ENCODE data around the gene SLCO2B1. TPM values are rescaled to one million over a fixed set of nuclear protein-coding genes. Genes with fewer than 3 reads are reported as not detected.

SLCO2B1 gene
- total and polyA plus RNA-seq, 2 experiments from 2014 or later = not detected

GRCh38 chr11:75152090-75152489 lies 1.2 kb downstream of the SLCO2B1 start:
- peaks cover 33% of the 10 kb centered on the region for H3K27me3 ChIP-seq (replicated peaks; ENCODE audit: insufficient read depth)
- no peak overlapping the region for H3K4me3 ChIP-seq
- H3K4me2 ChIP-seq (ENCODE audit: unreplicated experiment) = no peak overlapping the region
- no peak for DNase-seq
- H3K79me2 ChIP-seq (ENCODE audit: insufficient read depth) = no peaks in the 10 kb centered on the region
- no peaks in the 10 kb centered on the region for H4K20me1 ChIP-seq (ENCODE audit: insufficient read depth)
- no peaks in the 10 kb centered on the region for H3K9me3 ChIP-seq (ENCODE audit: low read depth)
- no peaks in the 10 kb centered on the region for H3K4me1 ChIP-seq (ENCODE audit: insufficient read depth)
- H3K9ac ChIP-seq = no peak overlapping the region
- no peaks in the 10 kb centered on the region for H3F3A ChIP-seq (ENCODE audit: insufficient read depth)
- H2AFZ ChIP-seq = no peak overlapping the region
- in situ Hi-C loops (cut with MboI) = no loop called here
- no peaks in the 10 kb centered on the region for H3K36me3 ChIP-seq (ENCODE audit: low read depth)
- 45 to 49% methylated on average over 6 of the region's 6 CpGs for WGBS, 2 experiments (ENCODE audit: low coverage in 1 of 2, low lambda C conversion rate in 2 of 2, missing lambda C conversion rate in 2 of 2)
- no peaks in the 10 kb centered on the region for H3K9me2 ChIP-seq (ENCODE audit: insufficient read depth)
- H3K27ac ChIP-seq = no peak overlapping the region
- no peak for TF ChIP-seq EZH2phosphoT487 (IDR thresholded peaks at IDR 0.05; ENCODE audit: insufficient read depth, low read depth)
- TF ChIP-seq EZH2 (IDR thresholded peaks at IDR 0.05; ENCODE audit: insufficient read depth, poor library complexity, severe bottlenecking) = no peak

DNA sequence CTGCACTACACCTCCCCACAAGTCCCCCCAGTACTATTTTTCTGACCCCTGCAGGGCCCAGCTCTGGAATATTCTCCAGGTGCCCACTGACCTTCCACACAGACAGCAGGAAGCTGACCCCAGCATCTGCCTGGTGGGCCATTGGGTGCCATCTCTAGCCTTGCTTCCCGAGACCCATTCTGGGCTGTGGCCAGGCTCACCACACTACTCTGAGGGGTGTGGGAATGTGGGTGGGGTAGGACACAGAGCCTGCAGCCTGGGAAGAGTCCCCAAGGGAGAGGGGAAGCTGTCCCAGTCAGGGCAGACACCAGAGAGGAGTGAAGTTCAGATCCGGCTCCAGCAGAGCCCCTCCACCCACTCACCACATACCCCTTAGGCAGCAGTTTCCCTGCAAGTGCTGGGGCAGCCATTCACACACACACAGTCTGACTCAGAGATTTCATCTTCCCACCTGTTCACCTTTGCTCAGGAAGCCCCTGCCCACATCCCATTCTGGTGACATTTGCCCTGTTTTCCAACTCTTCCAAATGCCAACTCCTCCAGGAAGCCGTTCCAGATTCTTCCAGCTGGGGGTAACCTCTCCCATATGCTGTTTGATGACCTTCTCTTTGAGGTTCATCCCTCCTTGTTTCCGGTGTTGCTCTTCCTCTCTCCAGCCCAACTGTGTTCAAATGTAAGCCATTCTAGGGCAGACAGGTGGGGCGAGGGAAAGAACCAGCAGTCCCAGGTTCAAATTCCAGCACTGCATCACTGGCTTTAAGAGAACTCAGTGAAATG lies 1.9 kb downstream of the SLCO2B1 start:
- no peaks in the 10 kb centered on the region for H3K4me1 ChIP-seq (ENCODE audit: insufficient read depth)
- in situ Hi-C loops (cut with MboI) = no loop called here
- TF ChIP-seq EZH2 (IDR thresholded peaks at IDR 0.05; ENCODE audit: insufficient read depth, poor library complexity, severe bottlenecking) (no peak), EZH2phosphoT487 (IDR thresholded peaks at IDR 0.05; ENCODE audit: insufficient read depth, low read depth) (no peak)
- 41 to 43% methylated on average over 5 of the region's 5 CpGs for WGBS, 2 experiments (ENCODE audit: low coverage in 1 of 2, low lambda C conversion rate in 2 of 2, missing lambda C conversion rate in 2 of 2)
- H3K9me2 ChIP-seq (ENCODE audit: insufficient read depth) = no peaks in the 10 kb centered on the region
- no peak overlapping the region for H3K27ac ChIP-seq
- H3K4me2 ChIP-seq (ENCODE audit: unreplicated experiment) = no peak overlapping the region
- no peaks in the 10 kb centered on the region for H3K9me3 ChIP-seq (ENCODE audit: low read depth)
- H2AFZ ChIP-seq = no peak overlapping the region
- no peak for DNase-seq
- no peak overlapping the region for H3K4me3 ChIP-seq
- no peaks in the 10 kb centered on the region for H3K79me2 ChIP-seq (ENCODE audit: insufficient read depth)
- H3K9ac ChIP-seq = no peak overlapping the region
- no peaks in the 10 kb centered on the region for H3F3A ChIP-seq (ENCODE audit: insufficient read depth)
- no peaks in the 10 kb centered on the region for H4K20me1 ChIP-seq (ENCODE audit: insufficient read depth)
- peaks cover 33% of the 10 kb centered on the region for H3K27me3 ChIP-seq (replicated peaks; ENCODE audit: insufficient read depth)
- H3K36me3 ChIP-seq (ENCODE audit: low read depth) = no peaks in the 10 kb centered on the region

DNA sequence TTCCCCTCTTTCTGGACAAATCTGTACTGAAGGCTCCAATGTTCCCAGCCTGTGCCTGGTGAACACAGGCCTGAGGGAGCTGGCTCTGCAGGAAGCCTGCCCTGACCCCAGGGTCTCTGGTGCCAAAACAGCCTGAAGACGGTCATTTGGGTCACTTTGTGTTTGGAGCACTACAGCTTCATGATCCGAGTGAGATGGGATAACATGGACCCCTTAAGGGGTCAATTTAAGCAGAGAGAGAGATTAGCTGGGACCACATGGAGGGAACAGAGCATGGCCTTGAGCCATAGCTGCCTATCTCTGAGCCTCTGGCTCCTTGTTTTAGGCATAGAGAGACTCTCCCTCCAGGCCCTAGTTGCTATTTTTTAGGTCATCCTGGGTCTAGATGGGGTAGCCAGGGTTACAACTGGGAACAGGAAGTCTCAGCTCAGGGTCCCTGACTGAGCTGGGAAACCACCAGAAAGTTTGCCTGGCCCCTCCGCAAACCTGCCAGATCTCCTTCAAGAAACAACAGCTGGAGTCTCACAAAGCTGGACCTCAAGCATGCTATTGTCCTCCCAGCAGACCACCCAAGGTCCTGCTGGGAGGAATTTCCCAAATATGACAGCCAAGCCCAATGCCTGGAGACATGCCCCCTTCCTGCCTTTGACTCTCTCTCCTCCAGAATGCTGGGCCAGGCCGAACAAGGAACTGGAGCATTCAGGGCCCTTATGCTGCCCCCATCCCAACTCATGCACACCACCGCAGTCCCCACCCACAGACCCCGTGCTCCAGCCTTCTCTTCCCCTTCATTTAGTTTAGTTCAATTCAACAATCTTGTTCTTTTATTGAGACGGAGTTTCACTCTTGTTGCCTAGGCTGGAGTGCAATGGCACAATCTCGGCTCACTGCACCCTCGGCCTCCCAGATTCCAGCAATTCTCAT lies 4.0 kb downstream of the SLCO2B1 start:
- in situ Hi-C loops (cut with MboI) = no loop called here
- no peak overlapping the region for H3K4me3 ChIP-seq

GRCh38 chr11:75155570-75156422 lies 4.9 kb downstream of the SLCO2B1 start:
- no peak overlapping the region for H3K27ac ChIP-seq
- H3K27me3 ChIP-seq (replicated peaks; ENCODE audit: insufficient read depth) = peaks cover 25% of the 10 kb centered on the region
- no peaks in the 10 kb centered on the region for H4K20me1 ChIP-seq (ENCODE audit: insufficient read depth)
- H3K9me2 ChIP-seq (ENCODE audit: insufficient read depth) = no peaks in the 10 kb centered on the region
- H3F3A ChIP-seq (ENCODE audit: insufficient read depth) = no peaks in the 10 kb centered on the region
- H3K4me3 ChIP-seq = no peak overlapping the region
- H3K4me2 ChIP-seq (ENCODE audit: unreplicated experiment) = no peak overlapping the region
- H3K36me3 ChIP-seq (ENCODE audit: low read depth) = no peaks in the 10 kb centered on the region
- no peaks in the 10 kb centered on the region for H3K79me2 ChIP-seq (ENCODE audit: insufficient read depth)
- H3K9ac ChIP-seq = no peak overlapping the region
- no peak for TF ChIP-seq EZH2 (IDR thresholded peaks at IDR 0.05; ENCODE audit: insufficient read depth, poor library complexity, severe bottlenecking)
- no peak for TF ChIP-seq EZH2phosphoT487 (IDR thresholded peaks at IDR 0.05; ENCODE audit: insufficient read depth, low read depth)
- no peak for DNase-seq
- no peak overlapping the region for H2AFZ ChIP-seq
- H3K4me1 ChIP-seq (ENCODE audit: insufficient read depth) = no peaks in the 10 kb centered on the region
- no peaks in the 10 kb centered on the region for H3K9me3 ChIP-seq (ENCODE audit: low read depth)
- 56 to 61% methylated on average over 13 of the region's 13 CpGs for WGBS, 2 experiments (ENCODE audit: low coverage in 1 of 2, low lambda C conversion rate in 2 of 2, missing lambda C conversion rate in 2 of 2)
- in situ Hi-C loops (cut with MboI) = no loop called here

More for the DNA sequence above, 4.0 kb downstream of the SLCO2B1 start:
- Histone ChIP-seq H3K27ac (no peak overlapping the region), H3K79me2 (ENCODE audit: insufficient read depth) (no peaks in the 10 kb centered on the region), H3K9me2 (ENCODE audit: insufficient read depth) (no peaks in the 10 kb centered on the region), H3K4me2 (ENCODE audit: unreplicated experiment) (no peak overlapping the region), H3K36me3 (ENCODE audit: low read depth) (no peaks in the 10 kb centered on the region), H3K9ac (no peak overlapping the region), H3K4me1 (ENCODE audit: insufficient read depth) (no peaks in the 10 kb centered on the region), H4K20me1 (ENCODE audit: insufficient read depth) (no peaks in the 10 kb centered on the region), H3F3A (ENCODE audit: insufficient read depth) (no peaks in the 10 kb centered on the region), H2AFZ (no peak overlapping the region), H3K27me3 (replicated peaks; ENCODE audit: insufficient read depth) (peaks cover 25% of the 10 kb centered on the region), H3K9me3 (ENCODE audit: low read depth) (no peaks in the 10 kb centered on the region)
- 64 to 66% methylated on average over 9 of the region's 9 CpGs for WGBS, 2 experiments (ENCODE audit: low coverage in 1 of 2, low lambda C conversion rate in 2 of 2, missing lambda C conversion rate in 2 of 2)
- no peak for DNase-seq
- TF ChIP-seq EZH2phosphoT487 (IDR thresholded peaks at IDR 0.05; ENCODE audit: insufficient read depth, low read depth) = no peak
